ENCODE data around the gene FXYD4.

DNA sequence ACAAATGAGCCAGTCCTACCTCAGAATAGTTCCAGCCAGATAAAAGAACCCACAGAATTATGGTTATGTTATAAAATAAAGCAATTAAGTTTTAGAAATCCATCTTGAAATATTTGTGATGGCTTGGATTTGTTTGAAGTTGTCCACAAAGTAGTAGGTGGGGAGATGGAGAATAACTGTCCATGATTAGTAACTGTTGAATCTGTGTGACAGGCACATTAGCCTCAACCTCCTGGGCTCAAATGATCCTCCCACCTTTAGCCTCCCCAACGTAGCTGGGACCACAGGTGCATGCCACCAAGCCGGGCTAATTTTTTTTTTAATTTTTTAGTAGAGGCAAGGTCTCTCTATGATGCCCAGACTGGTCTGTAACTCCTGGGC, 27.5 kb downstream of the FXYD4 start:
- no peak for TF ChIP-seq POLR2A (IDR thresholded peaks at IDR 0.05)
- TF ChIP-seq, protein P1, sequence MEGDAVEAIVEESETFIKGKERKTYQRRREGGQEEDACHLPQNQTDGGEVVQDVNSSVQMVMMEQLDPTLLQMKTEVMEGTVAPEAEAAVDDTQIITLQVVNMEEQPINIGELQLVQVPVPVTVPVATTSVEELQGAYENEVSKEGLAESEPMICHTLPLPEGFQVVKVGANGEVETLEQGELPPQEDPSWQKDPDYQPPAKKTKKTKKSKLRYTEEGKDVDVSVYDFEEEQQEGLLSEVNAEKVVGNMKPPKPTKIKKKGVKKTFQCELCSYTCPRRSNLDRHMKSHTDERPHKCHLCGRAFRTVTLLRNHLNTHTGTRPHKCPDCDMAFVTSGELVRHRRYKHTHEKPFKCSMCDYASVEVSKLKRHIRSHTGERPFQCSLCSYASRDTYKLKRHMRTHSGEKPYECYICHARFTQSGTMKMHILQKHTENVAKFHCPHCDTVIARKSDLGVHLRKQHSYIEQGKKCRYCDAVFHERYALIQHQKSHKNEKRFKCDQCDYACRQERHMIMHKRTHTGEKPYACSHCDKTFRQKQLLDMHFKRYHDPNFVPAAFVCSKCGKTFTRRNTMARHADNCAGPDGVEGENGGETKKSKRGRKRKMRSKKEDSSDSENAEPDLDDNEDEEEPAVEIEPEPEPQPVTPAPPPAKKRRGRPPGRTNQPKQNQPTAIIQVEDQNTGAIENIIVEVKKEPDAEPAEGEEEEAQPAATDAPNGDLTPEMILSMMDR (IDR thresholded peaks at IDR 0.05) = no peak
